NCI-H2196 (cell line): ENCODE data around the gene SATB2.

Experiments used
- DNase-seq: peaks from one replicate; lab custom pipeline; 2025; ENCODE audit not compliant: unreplicated experiment; lab: John Stamatoyannopoulos, UW

Gene SATB2

DNA sequence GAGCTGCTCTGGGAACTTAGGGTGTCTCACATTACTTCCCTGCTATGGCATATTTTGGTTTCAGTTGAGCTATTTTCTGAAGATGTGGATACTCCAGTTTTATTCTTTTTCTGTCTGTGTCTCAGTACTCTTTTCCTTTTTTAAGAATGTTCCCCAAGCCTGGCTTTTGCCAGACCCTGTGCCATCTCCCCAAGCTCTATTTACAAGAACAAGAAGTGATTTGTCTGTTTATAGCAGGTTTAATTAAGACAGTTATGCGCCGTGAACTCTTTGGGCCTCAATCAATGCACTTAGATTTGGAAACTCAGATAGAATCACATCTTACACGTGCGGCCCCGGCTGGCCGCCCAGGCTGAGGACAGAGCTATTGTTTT is 8.9 kb upstream of the SATB2 start:
- no peak for DNase-seq

DNA sequence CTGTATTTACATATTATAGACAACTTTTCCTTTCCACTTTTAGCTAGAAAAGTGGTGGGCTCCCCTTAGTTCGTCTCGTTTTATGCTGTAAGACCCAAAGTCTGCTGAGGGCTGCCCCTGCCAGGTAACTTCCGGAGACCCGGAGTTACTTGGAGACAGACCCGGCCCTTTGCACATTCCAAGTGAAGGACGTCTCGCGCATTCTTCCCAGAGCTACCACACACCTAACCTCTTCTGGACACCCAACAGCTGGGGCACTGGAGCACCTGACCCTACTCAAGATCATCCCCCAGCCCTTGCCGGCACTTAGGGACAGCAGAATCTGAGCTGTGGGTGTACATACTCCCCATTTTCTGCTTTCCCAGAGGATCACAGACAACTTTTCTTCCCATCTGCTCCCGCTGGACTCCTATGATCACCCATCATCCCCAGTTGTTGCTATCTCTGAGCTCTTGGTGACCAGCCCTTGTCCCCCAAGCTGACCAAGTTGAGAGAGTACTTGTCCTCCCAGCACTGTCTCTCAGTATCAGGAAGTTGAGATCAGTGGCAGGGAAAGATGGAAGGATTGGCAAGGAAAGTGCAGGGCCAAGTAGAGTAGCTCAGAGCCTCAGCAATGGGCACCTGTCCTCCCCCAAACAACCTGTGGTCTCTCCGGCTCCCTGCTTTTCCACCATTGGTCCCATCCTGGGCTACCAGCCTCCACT is 8.4 kb upstream of the SATB2 start:
- DNase-seq = no peak

GRCh38 chr2:199465390-199465789 is 7.7 kb upstream of the SATB2 start:
- no peak for DNase-seq

- no peak for DNase-seq
Observed at GRCh38 chr2:199464606-199465352, 7.0 kb upstream of the SATB2 start.

DNA sequence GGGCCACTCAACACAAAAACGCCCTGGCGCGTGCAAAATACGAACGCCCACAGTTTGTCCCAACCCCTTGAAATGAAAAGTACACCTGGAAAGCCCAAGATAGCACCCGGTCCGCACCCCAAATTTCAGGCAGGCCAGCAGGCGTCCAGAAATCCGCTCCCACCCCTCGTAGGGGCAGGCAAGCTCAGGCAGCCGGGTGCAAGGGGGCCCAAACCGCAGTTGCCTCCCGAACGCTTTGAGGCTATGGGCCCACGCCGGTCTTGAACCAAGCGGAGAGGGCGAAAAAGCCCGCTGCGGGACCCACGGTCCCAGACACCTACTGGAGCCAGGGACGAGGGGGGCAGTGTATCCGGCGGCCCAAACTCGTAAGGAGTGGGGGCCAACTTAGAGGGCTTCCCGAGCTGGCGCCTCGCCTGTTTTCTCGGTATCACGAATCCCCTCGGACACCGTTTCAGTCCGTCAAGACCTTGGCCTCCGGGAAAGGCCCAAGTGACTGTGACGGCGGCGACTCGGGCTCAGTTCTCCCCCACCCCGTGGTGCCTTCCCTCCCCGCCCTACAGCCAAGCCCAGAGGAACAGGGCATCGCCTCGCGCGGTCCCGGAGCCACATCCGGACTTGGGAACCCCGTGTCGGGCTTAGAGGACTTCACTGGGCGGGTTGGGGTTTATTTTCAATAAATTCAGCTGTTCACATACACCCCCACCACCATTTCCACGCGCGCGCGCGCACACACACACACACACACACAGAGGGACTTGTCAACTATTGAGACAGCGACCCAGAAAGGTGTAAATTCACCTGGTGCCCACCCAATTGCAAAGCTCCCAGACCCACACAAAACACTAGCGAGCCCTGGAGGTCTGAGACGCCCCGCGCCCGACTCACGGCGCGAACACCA is 6.2 kb upstream of the SATB2 start:
- DNase-seq = no peak

- peak; percentile 57 for DNase-seq
Observed at GRCh38 chr2:199462956-199463692, 5.4 kb upstream of the SATB2 start.

- DNase-seq = no peak
Observed at GRCh38 chr2:199462347-199462955, 4.7 kb upstream of the SATB2 start.

DNA sequence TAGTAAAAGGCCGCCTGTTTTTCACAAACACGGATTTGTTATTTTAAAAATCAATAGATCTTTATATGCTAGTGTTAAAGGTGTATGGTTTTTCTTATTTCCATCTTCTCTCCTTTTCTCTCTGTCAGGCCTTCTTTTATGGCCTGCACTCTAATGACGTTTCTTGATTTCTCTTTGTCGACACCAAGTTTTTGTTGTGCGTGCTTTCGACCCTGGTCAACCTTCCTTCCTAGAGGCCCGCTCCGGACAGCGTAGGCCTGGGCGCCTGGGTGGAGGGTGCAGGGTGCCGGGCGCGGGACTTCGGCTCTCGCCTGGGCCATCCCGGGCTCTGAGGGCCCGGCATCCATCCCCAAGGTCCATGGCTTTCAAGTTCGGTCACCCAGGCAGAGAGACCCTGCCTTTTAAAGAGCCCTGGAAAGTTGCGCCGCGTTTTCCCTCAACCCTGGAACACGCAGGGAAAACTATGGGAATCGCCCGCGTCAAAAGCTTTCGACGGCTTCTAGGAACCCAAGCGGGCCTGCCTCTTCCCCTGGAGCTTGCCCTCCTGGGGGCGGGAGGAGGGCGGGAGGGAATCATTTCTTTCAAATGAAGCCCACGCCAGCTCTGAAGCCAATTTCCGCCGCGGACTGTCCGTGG is 4.1 kb upstream of the SATB2 start:
- no peak for DNase-seq

DNA sequence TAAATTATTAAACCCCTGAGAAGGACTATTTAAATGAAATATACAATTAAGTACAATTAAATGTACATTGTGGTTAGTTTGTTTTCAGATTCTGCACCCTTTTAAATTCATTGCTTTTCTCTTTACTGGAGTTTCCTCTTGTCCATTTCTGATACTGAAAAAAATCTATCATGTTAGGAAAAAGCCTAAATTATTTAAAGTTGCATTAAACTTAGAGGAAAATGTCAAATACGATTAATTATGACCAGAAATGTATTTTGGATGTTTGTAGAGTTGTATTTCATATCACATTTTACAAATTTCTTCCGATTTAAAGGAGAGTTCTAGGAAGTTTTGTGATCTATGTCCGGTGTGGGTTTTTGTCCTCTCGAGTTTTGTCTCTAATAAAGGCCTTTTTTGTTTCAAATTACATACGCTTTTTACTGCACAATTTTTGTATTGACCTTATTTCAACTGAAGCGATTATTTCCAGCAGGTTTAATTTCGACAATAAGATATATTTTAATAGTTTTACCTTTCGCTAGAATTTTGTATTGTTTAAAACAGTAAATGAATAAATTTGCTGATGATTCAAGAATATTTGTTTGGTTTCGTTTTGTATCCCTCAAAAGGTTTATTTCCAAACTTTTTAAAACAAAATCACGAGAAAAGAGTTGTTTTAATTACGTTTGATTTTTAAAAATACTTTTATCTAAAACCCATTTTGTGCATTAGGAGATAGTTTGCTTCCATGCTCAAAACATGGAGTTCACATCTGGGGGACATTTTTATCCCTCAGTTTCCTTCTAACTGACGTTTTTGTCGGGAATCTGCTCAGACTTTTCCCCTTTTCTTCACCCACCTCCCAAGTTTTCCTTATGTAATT is 3.3 kb upstream of the SATB2 start:
- no peak for DNase-seq

- DNase-seq = no peak
Observed at GRCh38 chr2:199460101-199460671, 2.4 kb upstream of the SATB2 start.

DNA sequence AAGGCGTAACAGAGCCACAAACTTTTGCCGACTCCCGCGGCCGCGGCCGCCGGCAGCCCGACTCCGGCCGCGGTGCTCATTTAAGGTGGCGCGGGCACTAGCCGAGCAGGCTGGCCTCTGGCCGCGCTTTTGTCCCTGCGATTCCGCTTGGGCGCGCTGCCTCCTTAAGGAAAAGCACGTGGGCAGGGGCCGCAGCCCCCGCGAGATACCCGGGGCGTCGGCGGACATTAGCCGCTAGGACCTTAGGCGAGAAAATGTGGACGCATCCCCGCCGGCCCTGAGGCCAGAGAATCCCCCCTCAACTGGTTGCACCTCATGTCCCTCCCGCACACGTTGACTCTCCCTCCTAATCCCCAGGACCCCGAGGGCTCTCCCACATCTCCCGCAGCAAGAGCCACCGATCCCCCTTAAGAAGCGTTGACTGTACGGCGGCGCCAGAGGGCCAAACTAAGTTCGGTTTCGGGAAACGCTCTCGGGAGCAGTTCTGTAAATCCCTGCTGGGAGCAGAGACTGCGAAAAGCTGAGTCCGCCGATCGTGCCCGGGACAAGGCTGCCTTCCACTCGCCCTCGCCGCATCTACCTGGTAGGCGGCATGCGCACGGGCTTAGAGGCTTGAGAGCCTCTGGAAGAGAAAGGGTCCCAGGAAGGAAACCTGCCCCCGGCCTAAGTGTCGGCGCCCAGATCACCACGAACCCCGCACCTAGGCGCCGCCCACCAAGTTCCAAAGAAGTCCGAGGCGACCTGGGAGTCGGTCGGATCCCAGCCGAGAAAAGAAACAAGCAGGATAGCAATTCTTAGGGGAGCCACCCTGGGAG is 1.8 kb upstream of the SATB2 start:
- peak; percentile 67 for DNase-seq

- DNase-seq = peak; percentile 10
Observed at GRCh38 chr2:199458806-199459285, 1.1 kb upstream of the SATB2 start.

DNA sequence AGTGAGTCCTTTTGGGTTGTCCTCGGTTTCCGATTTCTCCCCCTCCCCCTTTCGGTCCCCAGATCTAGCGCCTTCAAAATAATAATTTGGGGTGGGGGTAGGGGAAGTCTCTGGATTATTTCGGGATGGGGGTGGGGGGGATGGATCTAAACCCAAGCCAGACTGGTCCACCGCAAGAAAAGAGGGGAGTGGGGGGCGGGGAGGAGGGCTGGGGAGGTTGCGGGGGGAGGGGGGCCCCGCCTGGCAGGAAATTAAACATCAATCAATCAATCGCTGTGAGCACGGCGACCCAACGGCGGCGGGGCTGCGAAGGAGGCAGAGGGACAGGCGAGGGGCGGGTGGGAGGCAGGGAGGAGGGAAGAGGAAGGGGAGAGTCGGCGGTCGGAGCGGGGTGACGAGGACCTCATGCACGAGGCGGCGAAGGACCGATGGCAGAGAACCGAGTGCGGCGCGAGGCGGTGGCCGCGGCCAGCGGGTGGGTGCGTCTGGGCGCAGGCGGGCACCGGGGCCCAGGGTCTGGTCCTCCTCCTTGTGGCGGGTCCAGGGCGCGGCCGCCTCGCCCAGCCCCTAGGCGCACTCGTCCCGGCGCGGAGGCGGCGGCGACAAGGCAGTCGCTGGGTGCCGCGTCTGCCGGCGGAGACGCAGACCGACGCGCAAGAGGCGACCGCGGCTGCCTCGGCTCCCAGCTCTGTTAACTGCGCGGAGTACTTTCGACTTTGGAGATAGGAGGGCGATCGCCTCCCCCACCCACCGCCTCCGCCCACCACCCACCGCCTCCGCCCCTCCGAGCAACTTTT is 468 bp upstream of the SATB2 start:
- DNase-seq = no peak

DNA sequence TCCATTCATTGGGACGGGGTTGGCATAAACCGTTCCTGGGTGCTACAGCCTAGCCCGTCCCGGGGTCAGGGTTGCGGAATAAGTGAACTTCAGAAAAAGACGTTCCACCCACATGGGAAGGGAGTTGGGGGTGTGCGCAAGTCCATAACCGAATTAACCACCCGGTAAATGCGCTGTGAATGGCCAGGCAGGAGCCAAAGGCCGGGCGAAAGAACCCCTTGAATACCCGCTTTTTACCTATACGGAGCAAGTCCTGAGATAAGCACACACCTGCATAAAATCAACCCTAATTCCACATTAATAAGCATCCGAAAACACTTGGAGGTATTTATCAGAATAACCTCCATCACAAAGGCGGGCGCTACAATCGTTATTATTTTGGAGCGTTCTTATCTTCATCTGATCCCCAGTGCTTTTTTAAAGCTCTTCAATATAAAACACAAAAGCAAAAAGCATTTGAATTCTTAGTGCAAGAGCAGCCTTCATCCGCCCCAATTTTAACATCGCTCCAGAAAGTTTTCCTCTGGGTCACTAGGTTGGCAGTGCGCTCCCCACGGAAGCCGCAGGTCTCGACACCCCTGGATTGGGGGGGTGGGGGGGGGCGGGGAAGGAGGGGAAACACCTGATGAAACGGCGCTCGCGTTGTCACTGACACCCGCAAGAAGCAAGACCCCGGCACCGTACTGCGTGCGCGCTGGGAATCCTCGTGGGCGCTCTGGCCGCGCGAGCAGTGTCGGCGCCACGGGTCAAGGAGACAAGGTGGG is 1.2 kb downstream of the SATB2 start:
- DNase-seq = no peak

DNA sequence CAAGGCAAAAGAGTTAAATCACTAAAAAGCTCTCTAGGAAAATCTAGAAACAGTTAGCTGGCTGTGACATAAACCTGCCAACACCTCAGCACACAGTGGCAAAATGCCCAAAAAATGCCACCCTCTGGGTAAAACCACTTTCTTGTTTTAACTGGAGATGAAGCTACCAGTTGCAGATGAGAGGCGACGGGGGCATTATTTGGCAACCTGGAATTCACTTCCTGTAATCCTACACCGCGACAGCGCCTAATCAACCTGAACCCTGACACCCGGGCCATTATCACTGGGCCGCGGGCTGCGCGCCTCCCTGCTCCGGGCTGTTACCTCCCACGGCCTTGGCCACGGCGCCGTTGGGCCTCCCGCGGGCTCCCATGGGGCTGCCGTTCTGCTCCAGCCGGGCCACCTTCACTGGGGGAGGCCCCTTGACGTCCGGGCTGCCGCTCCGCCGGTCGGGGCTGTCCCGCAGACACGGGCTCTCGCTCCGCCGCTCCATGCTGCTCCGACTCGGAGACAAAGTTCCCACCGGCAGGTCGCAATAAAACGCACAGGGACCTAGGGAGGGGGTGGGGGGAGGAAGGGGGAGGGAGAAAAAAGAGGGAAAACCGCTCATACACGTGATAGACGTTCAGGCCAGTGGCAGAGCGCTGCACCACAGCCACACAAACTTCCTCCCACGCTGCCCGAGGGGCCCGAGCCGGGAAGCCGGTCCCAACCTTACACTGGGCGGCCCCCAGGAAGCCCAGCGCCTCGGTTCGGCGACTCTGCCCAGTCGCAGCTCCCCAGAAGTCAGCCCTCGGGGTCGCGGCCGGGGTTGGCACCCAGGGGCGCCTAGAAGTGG is 2.0 kb downstream of the SATB2 start:
- peak; percentile 12 for DNase-seq

GRCh38 chr2:199455210-199455544 is 2.6 kb downstream of the SATB2 start:
- DNase-seq = no peak
